HG03097 (cell line): ENCODE results near the gene TRAPPC2B.

Experiments used
- ATAC-seq: cut with Tn5 transposase; IDR thresholded peaks from one replicate; pipeline ENCODE4 v1.9.1; 2021; ENCODE audit not compliant: unreplicated experiment, low FRiP score

Gene TRAPPC2B

GRCh38 chr19:57362997-57363687, at the start of gene TRAPPC2B, which contains the start of gene ZNF547:
TSS of gene TRAPPC2B (plus strand) at chr19:57363551. CDS start at chr19:57364834, 1,283 bp downstream.
TSS of gene ZNF547 (plus strand) at chr19:57363551. CDS start at chr19:57368556, 5,005 bp downstream.
- peak; percentile 93 for ATAC-seq

- ATAC-seq = no peak
Measured at GRCh38 chr19:57314146-57314545, 49.2 kb upstream of the TRAPPC2B start.

- no peak for ATAC-seq
Measured at GRCh38 chr19:57317503-57317902, 45.8 kb upstream of the TRAPPC2B start.

GRCh38 chr19:57319869-57320179, 43.5 kb upstream of the TRAPPC2B start:
- no peak for ATAC-seq

- peak; percentile 98 for ATAC-seq
Measured at GRCh38 chr19:57320180-57321084, 42.9 kb upstream of the TRAPPC2B start, which contains the start of gene ZNF543. TSS of gene ZNF543 (plus strand) at chr19:57320472. CDS start at chr19:57320854, 382 bp downstream.

GRCh38 chr19:57321116-57321515, 42.2 kb upstream of the TRAPPC2B start:
- no peak for ATAC-seq

- no peak for ATAC-seq
Measured at GRCh38 chr19:57321751-57322150, 41.6 kb upstream of the TRAPPC2B start.

- ATAC-seq = no peak
Measured at GRCh38 chr19:57324992-57325391, 38.4 kb upstream of the TRAPPC2B start.

GRCh38 chr19:57327993-57328392, 35.4 kb upstream of the TRAPPC2B start:
- no peak for ATAC-seq

- ATAC-seq = no peak
Measured at GRCh38 chr19:57334191-57334590, 29.2 kb upstream of the TRAPPC2B start.

GRCh38 chr19:57338877-57339276, 24.5 kb upstream of the TRAPPC2B start:
- ATAC-seq = no peak

GRCh38 chr19:57342582-57342981, 20.8 kb upstream of the TRAPPC2B start:
- ATAC-seq = no peak

- no peak for ATAC-seq
Measured at GRCh38 chr19:57348136-57348535, 15.2 kb upstream of the TRAPPC2B start.

GRCh38 chr19:57350877-57351805, 12.2 kb upstream of the TRAPPC2B start, which contains the start of gene ZNF304:
TSS of gene ZNF304 (plus strand) at chr19:57351271. CDS start at chr19:57351665, 394 bp downstream.
- peak; percentile 98 for ATAC-seq

GRCh38 chr19:57351867-57352266, 11.5 kb upstream of the TRAPPC2B start:
- no peak for ATAC-seq

- no peak for ATAC-seq
Measured at GRCh38 chr19:57355916-57356315, 7.4 kb upstream of the TRAPPC2B start.

GRCh38 chr19:57357406-57357805, 5.9 kb upstream of the TRAPPC2B start:
- no peak for ATAC-seq

- ATAC-seq = no peak
Measured at GRCh38 chr19:57359300-57359699, 4.1 kb upstream of the TRAPPC2B start.

GRCh38 chr19:57362419-57362818, 932 bp upstream of the TRAPPC2B start:
- ATAC-seq = no peak

- ATAC-seq = peak; percentile 11
Measured at GRCh38 chr19:57363688-57364181, 384 bp downstream of the TRAPPC2B start.
